Calu3 (cell line): ENCODE data around the gene CNTLN. TPM values are rescaled to one million over a fixed set of nuclear protein-coding genes. Genes with fewer than 3 reads are reported as not detected.

ENCODE experiments used
- BruUV-seq: library from RNA; stranded (reverse); fragments of 400-500 nt; replicated peaks from 2 replicates; lab custom pipeline; 2021; lab: Mats Ljungman, UMichigan
- CTCF ChIA-PET: fragments of 300-600 bp; sonication (Branson Sonifier 250); formaldehyde crosslinking; loops from one replicate; lab custom pipeline; 2022; ENCODE audit warnings: antibody characterized with exemption; lab: Charles Lee
- DNase-seq: peaks from one replicate; pipeline ENCODE4 v3.0.0; 2022
- H3K27ac Mint-ChIP-seq: one replicate; pipeline ENCODE4 v1.8.0; 2022; ENCODE audit warnings: mixed read lengths; ENCODE audit not compliant: unreplicated experiment
- H3K27me3 Mint-ChIP-seq: one replicate; pipeline ENCODE4 v1.8.0; 2022; ENCODE audit warnings: mixed read lengths; ENCODE audit not compliant: unreplicated experiment
- H3K36me3 Mint-ChIP-seq: one replicate; pipeline ENCODE4 v1.8.0; 2022; ENCODE audit warnings: mild to moderate bottlenecking, moderate library complexity, mixed read lengths; ENCODE audit not compliant: insufficient read depth, unreplicated experiment
- H3K4me1 Mint-ChIP-seq: one replicate; pipeline ENCODE4 v1.8.0; 2022; ENCODE audit warnings: mild to moderate bottlenecking, low read depth, mixed read lengths; ENCODE audit not compliant: unreplicated experiment
- H3K4me3 Mint-ChIP-seq: one replicate; pipeline ENCODE4 v1.8.0; 2022; ENCODE audit warnings: mild to moderate bottlenecking, low read depth, moderate library complexity, mixed read lengths; ENCODE audit not compliant: unreplicated experiment
- H3K9me3 Mint-ChIP-seq: one replicate; pipeline ENCODE4 v1.8.0; 2022; ENCODE audit warnings: low read depth, mixed read lengths; ENCODE audit not compliant: unreplicated experiment
- CTCF ChIP-seq: fragments of 200-600 bp; IDR thresholded peaks from one replicate; pipeline ENCODE4 v1.8.0; 2022; ENCODE audit warnings: antibody characterized with exemption; ENCODE audit not compliant: unreplicated experiment
- intact Hi-C: fragments of 100-400 bp; cut with micrococcal nuclease; formaldehyde crosslinking; loops from one replicate; pipeline ENCODE4 v1.10.0; 2022; ENCODE audit not compliant: unreplicated experiment
- total RNA-seq: library from RNA; stranded (reverse); gene quantifications from 2 replicates; pipeline ENCODE4 v1.2.3, GENCODE V29; 2022

Gene CNTLN
- total RNA-seq, 1 experiment from 2014 or later = 6.7 TPM

GRCh38 chr9:17477816-17478215 is 343.0 kb downstream of the CNTLN start:
- no peaks in the 10 kb centered on the region for H3K9me3 Mint-ChIP-seq
- no peak for DNase-seq
- no peak overlapping the region for H3K4me3 Mint-ChIP-seq
- BruUV-seq = no TSS peak
- intact Hi-C loops = no loop called here
- no peak for TF ChIP-seq CTCF
- H3K36me3 Mint-ChIP-seq = no peaks in the 10 kb centered on the region
- CTCF ChIA-PET = no interaction called here
- no peak overlapping the region for H3K27ac Mint-ChIP-seq
- no peaks in the 10 kb centered on the region for H3K4me1 Mint-ChIP-seq
- no peaks in the 10 kb centered on the region for H3K27me3 Mint-ChIP-seq

GRCh38 chr9:17480966-17481365 is 346.1 kb downstream of the CNTLN start:
- no peak for DNase-seq
- no peaks in the 10 kb centered on the region for H3K4me1 Mint-ChIP-seq
- no peaks in the 10 kb centered on the region for H3K9me3 Mint-ChIP-seq
- BruUV-seq = no TSS peak
- no peak overlapping the region for H3K4me3 Mint-ChIP-seq
- no peaks in the 10 kb centered on the region for H3K36me3 Mint-ChIP-seq
- intact Hi-C loops = no loop called here
- TF ChIP-seq CTCF = no peak
- CTCF ChIA-PET = no interaction called here
- H3K27ac Mint-ChIP-seq = no peak overlapping the region
- no peaks in the 10 kb centered on the region for H3K27me3 Mint-ChIP-seq

- BruUV-seq = no TSS peak
- Mint-ChIP-seq H3K27ac (no peak overlapping the region), H3K4me3 (no peak overlapping the region), H3K4me1 (no peaks in the 10 kb centered on the region), H3K36me3 (no peaks in the 10 kb centered on the region), H3K9me3 (no peaks in the 10 kb centered on the region), H3K27me3 (no peaks in the 10 kb centered on the region)
- CTCF ChIA-PET = no interaction called here
- TF ChIP-seq CTCF = no peak
- no peak for DNase-seq
- intact Hi-C loops = no loop called here
Observed at GRCh38 chr9:17481565-17481964, 346.7 kb downstream of the CNTLN start.

- no peak for DNase-seq
- Mint-ChIP-seq H3K36me3 (no peaks in the 10 kb centered on the region), H3K4me3 (no peak overlapping the region), H3K4me1 (no peaks in the 10 kb centered on the region), H3K27ac (no peak overlapping the region), H3K9me3 (no peaks in the 10 kb centered on the region), H3K27me3 (no peaks in the 10 kb centered on the region)
- CTCF ChIA-PET = interaction anchor here (0.6 kb wide), 1 partner anchor 434 kb away, joined by 4 read pairs; no protein-coding TSS in a partner anchor
- intact Hi-C loops = no loop called here
- BruUV-seq = no TSS peak
- no peak for TF ChIP-seq CTCF
Observed at GRCh38 chr9:17484906-17485305, 350.1 kb downstream of the CNTLN start.
